ENCODE data around the gene RSBN1L. TPM values are rescaled to one million over a fixed set of nuclear protein-coding genes. Genes with fewer than 3 reads are reported as not detected.

Gene RSBN1L
- polyA plus RNA-seq, 1 donor (not counting 4 experiments of a cell fraction or from before 2014, with no cell fraction given), result 9.6 TPM

GRCh38 chr7:77766801-77767605 lies 70.7 kb downstream of the RSBN1L start:
- no peak overlapping the region for H3K9ac ChIP-seq (ENCODE audit: control insufficient read depth, extremely low read depth, insufficient read depth, low read length)
- TF ChIP-seq EZH2 (IDR thresholded peaks at IDR 0.05; ENCODE audit: low read length) (no peak), CTCF (optimal IDR thresholded peaks at IDR 0.05 in 1 of 3, IDR thresholded peaks at IDR 0.05 in 1 of 3, conservative IDR thresholded peaks at IDR 0.05 in 1 of 3; ENCODE audit: extremely low read depth in 1 of 3, insufficient read depth in 2 of 3, low read length in 3 of 3) (no peak)
- H3K4me2 ChIP-seq (ENCODE audit: control insufficient read depth, extremely low read depth, insufficient read depth, low read depth, low read length), result no peak overlapping the region
- H3K36me3 ChIP-seq (ENCODE audit: control insufficient read depth in 2 of 2, extremely low read depth in 1 of 2, insufficient read depth in 2 of 2, low read length in 2 of 2), result no peaks in the 10 kb centered on the region
- H3K4me3 ChIP-seq (ENCODE audit: control insufficient read depth in 2 of 3, extremely low read depth in 1 of 3, insufficient read depth in 2 of 3, low read depth in 1 of 3, low read length in 3 of 3), result no peak overlapping the region
- H3K9me1 ChIP-seq (ENCODE audit: control insufficient read depth, extremely low read depth, insufficient read depth, low read length), result no peaks in the 10 kb centered on the region
- no peaks in the 10 kb centered on the region for H3K4me1 ChIP-seq (ENCODE audit: control insufficient read depth, extremely low read depth, insufficient read depth, low read length)
- DNase-seq (ENCODE audit: low read depth, low spot score) (no peak), FAIRE-seq (no peak)
- dilution Hi-C loops (cut with MboI; ENCODE audit: extremely low pct_ligation_motif_present, low sequenced_read_pairs), result no loop called here
- no peaks in the 10 kb centered on the region for H3K9me3 ChIP-seq (ENCODE audit: control insufficient read depth, low read depth, low read length)
- H3K27me3 ChIP-seq (ENCODE audit: control insufficient read depth, extremely low read depth, insufficient read depth, low read length), result no peaks in the 10 kb centered on the region
- no peaks in the 10 kb centered on the region for H4K20me1 ChIP-seq (ENCODE audit: control insufficient read depth, extremely low read depth, insufficient read depth, low read length)
- no peaks in the 10 kb centered on the region for H3K79me2 ChIP-seq (ENCODE audit: control insufficient read depth, insufficient read depth, low read length)
- no peak overlapping the region for H2AFZ ChIP-seq (ENCODE audit: control insufficient read depth, low read length)
- no peak overlapping the region for H3K27ac ChIP-seq (ENCODE audit: control insufficient read depth, insufficient read depth, low read length)

- dilution Hi-C loops (cut with MboI; ENCODE audit: extremely low pct_ligation_motif_present, low sequenced_read_pairs), result no loop called here
- H3K27ac ChIP-seq (ENCODE audit: control insufficient read depth, insufficient read depth, low read length), result no peak overlapping the region
- H3K9me1 ChIP-seq (ENCODE audit: control insufficient read depth, extremely low read depth, insufficient read depth, low read length), result no peaks in the 10 kb centered on the region
- TF ChIP-seq CTCF (optimal IDR thresholded peaks at IDR 0.05 in 1 of 3, IDR thresholded peaks at IDR 0.05 in 1 of 3, conservative IDR thresholded peaks at IDR 0.05 in 1 of 3; ENCODE audit: extremely low read depth in 1 of 3, insufficient read depth in 2 of 3, low read length in 3 of 3), result no peak
- no peak for TF ChIP-seq EZH2 (IDR thresholded peaks at IDR 0.05; ENCODE audit: low read length)
- no peak for DNase-seq (ENCODE audit: low read depth, low spot score)
- H3K4me2 ChIP-seq (ENCODE audit: control insufficient read depth, extremely low read depth, insufficient read depth, low read depth, low read length), result no peak overlapping the region
- no peaks in the 10 kb centered on the region for H4K20me1 ChIP-seq (ENCODE audit: control insufficient read depth, extremely low read depth, insufficient read depth, low read length)
- no peaks in the 10 kb centered on the region for H3K4me1 ChIP-seq (ENCODE audit: control insufficient read depth, extremely low read depth, insufficient read depth, low read length)
- no peaks in the 10 kb centered on the region for H3K79me2 ChIP-seq (ENCODE audit: control insufficient read depth, insufficient read depth, low read length)
- H2AFZ ChIP-seq (ENCODE audit: control insufficient read depth, low read length), result no peak overlapping the region
- FAIRE-seq, result no peak
- no peaks in the 10 kb centered on the region for H3K9me3 ChIP-seq (ENCODE audit: control insufficient read depth, low read depth, low read length)
- H3K36me3 ChIP-seq (ENCODE audit: control insufficient read depth in 2 of 2, extremely low read depth in 1 of 2, insufficient read depth in 2 of 2, low read length in 2 of 2), result no peaks in the 10 kb centered on the region
- H3K27me3 ChIP-seq (ENCODE audit: control insufficient read depth, extremely low read depth, insufficient read depth, low read length), result no peaks in the 10 kb centered on the region
- H3K4me3 ChIP-seq (ENCODE audit: control insufficient read depth in 2 of 3, extremely low read depth in 1 of 3, insufficient read depth in 2 of 3, low read depth in 1 of 3, low read length in 3 of 3), result no peak overlapping the region
- H3K9ac ChIP-seq (ENCODE audit: control insufficient read depth, extremely low read depth, insufficient read depth, low read length), result no peak overlapping the region
These were observed 74.1 kb downstream of the RSBN1L start for GRCh38 chr7:77770316-77770715.

Measured in keratinocyte (primary cell).